Adipose tissue (tissue), 3 donors: ENCODE data around the gene MRFAP1L1. TPM values are rescaled to one million over a fixed set of nuclear protein-coding genes. Genes with fewer than 3 reads are reported as not detected.
"Not testable (repeated sequence)": the region's sequence is repeated elsewhere in the genome, so short reads cannot be mapped to it uniquely, and the experiment has no call there.

Source experiments
- H3K27ac ChIP-seq: one replicate; pipeline ENCODE4 v1.5.1; 2013; ENCODE audit warnings: low read depth, low read length
- WGBS, 3 donors: extraction: QIAGEN DNeasy Blood & Tissue Kit; methylation state at CpG; one replicate each; pipeline ENCODE4 v1.1.7; 2013; 5-methylcytosine and 5-hydroxymethylcytosine counted together
- polyA plus RNA-seq, 3 donors: library from polyadenylated mRNA; stranded (reverse); fragments of 200-250 nt; gene quantifications; one replicate each; pipeline ENCODE4 v1.2.3, GENCODE V29; 2013
- donor health status: healthy with polysubstance abuse.
- donor health status: Bipolar disorder and iron deficiency.
- donor health status: healthy.

Gene MRFAP1L1
- polyA plus RNA-seq = 10 to 100 TPM; 23.3 to 66.1 (median 34.0) TPM

GRCh38 chr4:6709230-6710114 is at the start of gene MRFAP1L1:
TSS of gene MRFAP1L1 (minus strand) at chr4:6709865. CDS start at chr4:6709629, 236 bp downstream.
- WGBS, 3 donors = 0 to 1% (median 0%) methylated on average over 72 of the region's 72 CpGs
- no peak within 1 kb of the TSS for H3K27ac ChIP-seq

- no peak overlapping the region for H3K27ac ChIP-seq
- 70 to 80% (median 80%) methylated on average over 4 of the region's 4 CpGs for WGBS, 3 donors
These were observed 49.1 kb upstream of the MRFAP1L1 start for GRCh38 chr4:6758728-6759127.

DNA sequence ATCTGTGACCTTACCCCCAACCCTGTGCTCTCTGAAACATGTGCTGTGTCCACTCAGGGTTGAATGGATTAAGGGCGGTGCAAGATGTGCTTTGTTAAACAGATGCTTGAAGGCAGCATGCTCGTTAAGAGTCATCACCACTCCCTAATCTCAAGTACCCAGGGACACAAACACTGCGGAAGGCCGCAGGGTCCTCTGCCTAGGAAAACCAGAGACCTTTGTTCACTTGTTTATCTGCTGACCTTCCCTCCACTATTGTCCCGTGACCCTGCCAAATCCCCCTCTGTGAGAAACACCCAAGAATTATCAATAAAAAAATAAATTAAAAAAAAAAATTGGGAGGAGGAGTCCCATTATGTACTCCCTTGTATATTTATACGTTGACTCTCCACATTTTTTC is 46.7 kb upstream of the MRFAP1L1 start:
- H3K27ac ChIP-seq = not testable (repeated sequence)
- WGBS, 3 donors = 71 to 78% (median 77%) methylated on average over 2 of the region's 6 CpGs

DNA sequence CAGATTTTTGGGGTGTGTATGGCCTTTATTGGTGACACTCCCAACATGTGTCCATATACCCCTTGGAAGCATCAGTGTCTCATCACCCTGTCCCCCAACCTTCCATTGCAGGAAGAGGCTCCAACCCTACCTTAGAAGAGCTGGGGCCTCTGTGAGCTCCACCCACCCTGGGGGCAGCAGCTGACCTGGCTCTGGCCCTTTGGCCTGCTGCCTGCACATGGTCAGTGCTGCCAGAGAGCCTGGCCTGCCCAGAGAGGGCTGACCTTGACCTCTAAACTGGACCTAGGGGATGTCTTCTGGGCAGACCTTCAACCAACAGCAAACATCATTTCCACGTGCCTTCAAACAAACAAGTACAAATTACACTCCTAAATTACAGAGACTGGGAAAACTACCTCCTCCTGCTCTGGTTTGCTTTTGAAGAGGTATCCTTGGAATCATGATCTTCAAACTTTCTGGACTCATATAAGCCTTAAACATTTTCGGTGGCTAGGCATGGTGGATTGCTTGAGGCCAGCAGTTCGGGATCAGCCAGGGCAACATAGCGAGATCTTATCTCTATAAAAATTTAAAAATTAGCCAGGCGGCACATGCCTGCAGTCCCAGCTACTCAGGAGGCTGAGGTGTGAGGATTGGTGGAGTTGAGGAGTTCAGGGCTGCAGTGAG is 45.6 kb upstream of the MRFAP1L1 start:
- H3K27ac ChIP-seq = no peak overlapping the region
- 64 to 85% (median 78%) methylated on average over 5 of the region's 5 CpGs for WGBS, 3 donors

DNA sequence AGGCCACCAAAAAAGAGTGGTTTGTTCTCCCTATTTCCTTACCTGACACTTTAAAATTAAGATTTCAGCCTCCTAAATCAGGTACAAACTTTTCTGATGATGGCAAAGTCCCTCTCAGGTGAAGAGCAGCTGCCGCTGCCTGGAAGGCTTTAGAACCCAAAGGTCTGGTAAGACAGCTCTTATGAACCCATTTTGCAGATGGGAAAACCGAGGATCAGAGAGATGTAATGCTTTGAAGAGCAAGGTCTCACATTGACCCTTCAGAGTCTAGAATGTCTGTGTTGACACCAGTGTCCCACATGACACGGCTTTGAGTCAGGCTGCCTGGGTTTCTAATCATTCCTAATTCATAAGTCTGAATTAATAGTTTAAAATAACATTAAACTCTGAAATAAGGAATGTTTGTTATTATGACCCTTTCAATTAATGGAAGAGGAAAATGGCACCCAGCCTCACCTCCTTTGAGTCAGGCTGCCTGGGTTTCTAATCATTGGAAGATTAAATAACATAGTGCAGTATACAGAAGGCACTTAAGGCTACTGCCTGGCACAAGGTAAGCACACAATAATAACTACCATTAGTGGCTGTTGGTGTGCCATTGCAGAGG is 44.9 kb upstream of the MRFAP1L1 start:
- no peak overlapping the region for H3K27ac ChIP-seq
- WGBS, 3 donors = 93 to 96% (median 96%) methylated on average over 3 of the region's 3 CpGs

GRCh38 chr4:6753891-6754290 is 44.2 kb upstream of the MRFAP1L1 start:
- H3K27ac ChIP-seq = no peak overlapping the region
- WGBS, 3 donors = 89 to 97% (median 89%) methylated on average over 9 of the region's 9 CpGs

GRCh38 chr4:6753103-6753560 is 43.5 kb upstream of the MRFAP1L1 start:
- WGBS, 3 donors = 76 to 84% (median 84%) methylated on average over 18 of the region's 18 CpGs

DNA sequence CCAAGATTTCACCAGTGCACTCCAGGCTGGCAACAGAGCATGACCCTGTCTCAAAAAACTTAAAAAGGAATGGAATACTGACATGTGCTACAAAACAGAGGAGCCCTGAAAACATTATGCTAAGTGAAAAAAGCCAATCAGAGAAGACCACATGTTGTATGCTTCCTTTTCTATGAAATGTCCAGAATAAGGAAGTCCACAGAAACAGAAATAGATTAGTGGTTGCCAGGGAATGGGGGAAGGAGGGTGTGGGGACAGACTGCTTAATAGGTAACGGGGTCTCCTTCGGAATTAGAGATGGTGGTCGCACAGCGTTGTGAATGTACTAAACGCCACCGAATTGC is 42.8 kb upstream of the MRFAP1L1 start:
- 67 to 93% (median 85%) methylated on average over 6 of the region's 6 CpGs for whole genome bisulfite sequencing, 3 donors
- no peak overlapping the region for H3K27ac ChIP-seq

More at GRCh38 chr4:6753103-6753560, 43.5 kb upstream of the MRFAP1L1 start:
- no peak overlapping the region for H3K27ac ChIP-seq

DNA sequence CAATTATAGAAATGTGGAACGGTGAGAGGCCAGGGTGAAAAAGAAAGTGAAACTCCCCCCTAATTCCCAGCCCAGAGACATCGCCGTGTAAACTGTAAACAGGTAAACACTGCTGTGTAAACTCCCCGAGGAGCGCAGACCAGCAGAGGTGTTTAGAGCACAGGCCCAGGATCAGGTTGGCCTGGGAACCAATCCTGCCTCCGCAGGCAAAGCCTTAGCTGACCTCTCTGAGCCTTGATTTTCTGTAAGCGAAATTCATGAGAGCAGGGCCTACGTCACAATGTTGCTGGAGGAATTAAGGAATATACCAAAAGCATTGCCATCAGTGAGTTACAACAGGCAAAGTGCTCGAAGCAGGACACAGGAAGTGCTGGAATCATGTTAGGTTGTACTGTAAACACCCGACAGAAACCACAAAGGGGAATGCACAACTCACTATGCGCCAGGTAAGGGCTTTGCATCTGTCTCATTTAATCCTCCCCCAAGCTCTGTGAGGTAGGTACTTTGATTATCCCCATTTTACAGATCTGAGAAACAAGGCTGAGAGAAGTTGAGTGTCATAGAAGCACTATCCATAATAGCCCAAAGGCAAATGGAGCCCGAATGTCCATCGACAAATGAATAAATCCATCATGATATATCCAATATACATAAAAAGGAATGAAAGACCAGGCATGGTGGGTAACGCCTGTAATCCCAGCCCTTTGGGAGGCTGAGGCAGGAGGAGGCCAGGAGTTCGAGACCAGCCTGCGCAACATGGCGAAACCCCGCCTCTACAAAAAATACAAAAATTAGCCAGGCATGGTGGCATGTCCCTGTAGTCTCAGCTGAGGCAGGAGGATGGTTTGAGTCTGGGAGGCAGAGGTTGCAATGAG is 42.2 kb upstream of the MRFAP1L1 start:
- H3K27ac ChIP-seq = no peak overlapping the region
- 72 to 81% (median 79%) methylated on average over 18 of the region's 18 CpGs for WGBS, 3 donors

- WGBS, 3 donors = 80 to 91% (median 91%) methylated on average over 23 of the region's 23 CpGs
- no peak overlapping the region for H3K27ac ChIP-seq
These were observed 40.9 kb upstream of the MRFAP1L1 start for GRCh38 chr4:6750286-6751221.

DNA sequence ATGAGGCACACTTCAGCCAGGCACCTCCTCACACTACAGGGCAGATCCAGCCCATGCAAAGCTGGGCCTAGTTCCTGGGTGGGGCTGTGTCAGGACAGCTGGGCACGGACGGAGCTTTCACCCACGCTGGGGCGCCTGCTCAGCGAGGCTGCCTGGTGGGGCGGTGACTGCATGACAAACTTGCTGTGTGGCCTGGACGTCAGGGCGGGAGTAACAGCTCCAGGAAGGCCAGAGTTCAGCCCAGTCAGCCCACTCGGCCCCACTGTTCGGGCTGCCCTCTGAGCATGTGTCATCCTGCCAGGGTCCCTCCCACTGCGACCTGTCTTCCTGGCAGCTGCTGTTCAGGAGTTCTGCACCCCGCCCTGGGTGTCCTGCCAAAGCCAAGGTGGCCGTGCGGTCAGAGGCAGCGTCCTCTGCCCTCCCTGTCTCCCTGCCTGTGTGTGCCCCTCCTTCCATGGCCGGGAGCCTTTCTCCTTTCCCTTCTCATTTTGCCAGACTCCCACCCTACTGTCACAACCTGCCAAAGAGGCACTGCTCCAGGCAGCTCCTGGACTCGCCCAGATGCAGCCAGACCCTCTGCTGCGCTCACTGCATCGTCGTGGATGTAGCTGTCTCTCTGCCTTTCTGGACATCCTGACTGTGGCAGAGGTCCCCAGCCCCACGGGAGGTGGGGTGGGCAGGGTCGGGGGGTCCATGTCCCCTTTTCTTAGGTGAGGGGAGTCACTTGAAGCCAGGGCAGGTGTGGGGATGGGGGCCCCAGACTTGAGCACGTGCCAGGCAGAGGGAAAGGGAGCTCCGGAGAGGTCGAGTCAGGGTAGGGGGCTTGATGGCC is 39.9 kb upstream of the MRFAP1L1 start:
- H3K27ac ChIP-seq = no peak overlapping the region

GRCh38 chr4:6748286-6748685 is 38.6 kb upstream of the MRFAP1L1 start:
- H3K27ac ChIP-seq = no peak overlapping the region

More for the DNA sequence above, 39.9 kb upstream of the MRFAP1L1 start:
- WGBS, 3 donors = 42 to 51% (median 49%) methylated on average over 23 to 25 of the region's 25 CpGs

DNA sequence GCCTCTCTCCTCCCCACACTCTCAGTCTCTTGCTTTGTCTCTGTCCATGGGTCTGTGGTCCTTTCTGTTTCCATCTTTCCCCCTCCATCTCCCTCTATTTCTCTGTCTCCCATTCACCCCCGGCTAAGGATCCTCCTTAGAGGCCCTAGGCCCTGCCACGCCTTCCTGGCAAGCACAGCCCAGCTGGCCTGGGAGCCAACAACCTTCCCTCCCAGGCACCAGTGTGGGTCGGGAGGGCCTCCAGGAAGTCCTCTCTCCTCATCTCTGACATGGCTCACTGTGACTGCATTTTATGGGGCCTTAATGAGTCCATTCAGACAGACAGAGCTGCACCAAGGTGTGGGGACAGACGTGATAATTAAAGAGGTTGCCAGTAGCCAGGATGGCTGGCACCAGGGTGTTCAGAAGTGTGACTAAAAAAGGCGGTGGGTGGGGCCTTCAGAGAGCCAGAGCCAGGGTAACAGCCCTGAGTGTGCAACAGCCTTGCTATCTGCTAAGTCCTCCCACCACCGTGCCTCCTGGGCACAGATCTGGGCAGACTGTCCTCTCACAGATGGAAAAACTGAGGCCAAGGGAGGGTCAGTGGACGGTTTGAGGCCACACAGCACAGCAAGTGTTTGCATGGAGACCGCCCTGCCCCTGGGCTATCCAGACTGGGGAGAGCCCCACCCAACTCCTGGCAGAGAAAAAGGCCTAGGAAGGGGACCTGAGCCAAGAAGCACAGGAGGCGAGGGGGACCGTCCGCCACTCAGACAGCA is 37.8 kb upstream of the MRFAP1L1 start:
- 49 to 66% (median 59%) methylated on average over 11 of the region's 11 CpGs for WGBS, 3 donors
- H3K27ac ChIP-seq = no peak overlapping the region

More at GRCh38 chr4:6748286-6748685, 38.6 kb upstream of the MRFAP1L1 start:
- 84 to 92% (median 87%) methylated on average over 9 of the region's 9 CpGs for WGBS, 3 donors

DNA sequence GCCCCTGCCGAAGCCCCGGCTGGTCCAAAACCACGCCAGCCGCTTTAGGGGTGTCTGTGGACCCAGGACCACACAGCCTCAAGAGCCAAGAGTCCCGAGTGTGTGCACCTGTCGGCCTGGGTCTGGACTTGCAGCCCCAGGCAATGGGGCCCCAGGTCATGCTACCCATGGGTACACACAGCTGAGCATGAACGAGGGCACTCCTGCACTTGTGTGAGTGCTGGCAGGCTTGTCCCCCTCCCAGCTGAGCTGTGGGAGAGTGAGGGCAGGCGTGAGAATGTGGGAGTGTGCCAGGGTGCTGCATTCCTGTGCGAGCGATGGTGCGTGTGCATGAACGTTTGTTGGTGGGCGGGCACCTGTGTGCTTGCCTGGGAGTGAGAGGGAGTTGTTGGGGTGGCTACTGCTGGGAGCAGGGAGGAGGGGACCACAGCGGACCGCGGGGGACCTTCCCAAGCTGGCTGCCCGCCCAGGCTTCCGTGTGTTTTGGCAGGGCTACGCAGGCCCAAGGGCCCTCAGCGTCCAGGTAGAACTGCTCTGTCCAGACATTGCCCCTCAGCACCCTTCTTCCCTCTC is 37.1 kb upstream of the MRFAP1L1 start:
- no peak overlapping the region for H3K27ac ChIP-seq
- 29 to 61% (median 55%) methylated on average over 18 to 20 of the region's 20 CpGs for WGBS, 3 donors

DNA sequence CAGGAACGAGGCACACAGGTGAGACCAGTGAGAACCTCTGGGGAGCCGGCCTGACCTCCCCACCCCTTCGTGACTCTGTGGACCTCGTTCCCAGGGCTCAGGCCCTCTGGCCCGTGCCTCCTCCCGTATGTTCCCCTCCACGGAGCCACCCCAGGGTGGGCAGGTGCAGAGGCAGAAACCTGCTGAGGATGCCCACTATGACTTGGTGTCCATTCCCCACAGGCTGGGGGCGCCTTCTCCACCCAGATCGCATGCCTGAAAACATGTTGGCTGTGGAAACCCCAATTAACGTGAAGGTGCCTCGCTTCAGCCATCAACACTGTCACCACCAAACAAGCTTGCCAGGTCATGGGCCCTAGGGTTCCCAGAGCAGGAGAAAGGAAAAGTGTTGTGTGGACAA is 33.3 kb upstream of the MRFAP1L1 start:
- H3K27ac ChIP-seq = no peak overlapping the region
- 83 to 89% (median 86%) methylated on average over 11 of the region's 11 CpGs for WGBS, 3 donors
